Endothelial cell of umbilical vein (primary cell): Measurements from ENCODE around the gene NOTCH1. TPM values are rescaled to one million over a fixed set of nuclear protein-coding genes. Genes with fewer than 3 reads are reported as not detected.

Source experiments
- BruUV-seq: library from RNA; stranded (reverse); fragments of 400-500 nt; replicated peaks from 2 replicates; lab custom pipeline; 2021; lab: Mats Ljungman, UMichigan
- CTCF ChIA-PET: fragments of 300-600, 350-600 bp; sonication (Branson Sonifier 250); formaldehyde crosslinking; loops from one replicate; lab custom pipeline; 2021; ENCODE audit warnings: antibody characterized with exemption, inconsistent platforms; lab: Charles Lee
- POLR2A ChIA-PET: fragments of 300-600, 350-600 bp; sonication (Branson Sonifier 250); formaldehyde crosslinking; loops from one replicate; lab custom pipeline; 2021; ENCODE audit warnings: antibody characterized with exemption, inconsistent platforms; lab: Charles Lee
- DNase-seq: peaks from one replicate; pipeline ENCODE4 v3.0.0-alpha.2; 2011; ENCODE audit warnings: low read depth, low spot score
- FAIRE-seq: peaks from 2 replicates; lab custom pipeline; 2011; peaks lifted over from hg19 to GRCh38; lab: Jason Lieb, UNC
- H2AFZ ChIP-seq: 2 replicates; pipeline ENCODE4 v1.6.0; 2012; ENCODE audit warnings: low read depth, low read length, control low read depth, inconsistent platforms
- H3K27ac ChIP-seq: 2 replicates; pipeline ENCODE4 v1.5.1; 2011; ENCODE audit warnings: low read depth, mild to moderate bottlenecking, control low read depth, low read length, moderate library complexity; ENCODE audit not compliant: insufficient read depth
- H3K27me3 ChIP-seq, 2 experiments: 2 replicates each; pipeline versions ENCODE4 v1.6.0 to v1.6.1; 2011; ENCODE audit warnings: low read length in 2 of 2, mixed read lengths in 1 of 2; ENCODE audit not compliant: control insufficient read depth in 2 of 2, insufficient read depth in 2 of 2
- H3K36me3 ChIP-seq, 2 experiments: 2 replicates in 1 of 2; 3 replicates in 1 of 2; pipeline ENCODE4 v1.5.1; 2011; ENCODE audit warnings: low read length in 2 of 2, mild to moderate bottlenecking in 1 of 2, moderate library complexity in 1 of 2; ENCODE audit not compliant: control insufficient read depth in 2 of 2, insufficient read depth in 2 of 2; ENCODE audit errors: extremely low read depth in 1 of 2
- H3K4me1 ChIP-seq: 3 replicates; pipeline ENCODE4 v1.5.1; 2011; ENCODE audit warnings: mild to moderate bottlenecking, low read length; ENCODE audit not compliant: control insufficient read depth, insufficient read depth; ENCODE audit errors: extremely low read depth
- H3K4me2 ChIP-seq: 2 replicates; pipeline ENCODE4 v1.6.1; 2011; ENCODE audit warnings: low read length, control low read depth, mixed read lengths; ENCODE audit not compliant: insufficient read depth
- H3K4me3 ChIP-seq, 3 experiments: fragments of 200-600 bp in 1 of 3; sonication (generic), shearing (Covaris generic) in 1 of 3; replicated peaks in 1 of 3; 2 replicates each; pipeline ENCODE4 v1.5.1; 2011 to 2016; ENCODE audit warnings: control low read depth in 3 of 3, low read length in 3 of 3, mild to moderate bottlenecking in 2 of 3, inconsistent platforms in 1 of 3, low read depth in 1 of 3, moderate library complexity in 1 of 3; ENCODE audit not compliant: insufficient read depth in 1 of 3
- H3K79me2 ChIP-seq: 2 replicates; pipeline ENCODE4 v1.6.0; 2012; ENCODE audit warnings: low read length, inconsistent platforms; ENCODE audit not compliant: control insufficient read depth, insufficient read depth
- H3K9ac ChIP-seq: replicated peaks from 2 replicates; pipeline ENCODE3; 2011; ENCODE audit warnings: low read length, control low read depth; ENCODE audit not compliant: insufficient read depth; ENCODE audit errors: extremely low read depth
- H3K9me1 ChIP-seq: replicated peaks from 3 replicates; pipeline ENCODE4 v1.6.0; 2011; ENCODE audit warnings: mild to moderate bottlenecking, low read length; ENCODE audit not compliant: control insufficient read depth, insufficient read depth; ENCODE audit errors: extremely low read depth
- H3K9me3 ChIP-seq: replicated peaks from 2 replicates; pipeline ENCODE4 v1.5.1; 2012; ENCODE audit warnings: low read length, inconsistent platforms; ENCODE audit not compliant: control insufficient read depth, insufficient read depth
- H4K20me1 ChIP-seq: replicated peaks from 2 replicates; pipeline ENCODE3; 2011; ENCODE audit warnings: mild to moderate bottlenecking, low read length; ENCODE audit not compliant: control insufficient read depth, insufficient read depth; ENCODE audit errors: extremely low read depth
- EZH2 ChIP-seq: IDR thresholded peaks from 2 replicates; pipeline ENCODE4 v1.6.1; 2012; ENCODE audit warnings: borderline replicate concordance, low read depth, mild to moderate bottlenecking, moderate library complexity, low read length, inconsistent platforms; ENCODE audit not compliant: severe bottlenecking
- FOS ChIP-seq: IDR thresholded peaks from 2 replicates; pipeline ENCODE4 v1.6.1; 2011; ENCODE audit warnings: mild to moderate bottlenecking, low read length, moderate library complexity, borderline replicate concordance; ENCODE audit not compliant: insufficient read depth
- GATA2 ChIP-seq: IDR thresholded peaks from 2 replicates; pipeline ENCODE4 v1.7.0; 2011; ENCODE audit warnings: low read depth, mild to moderate bottlenecking, moderate library complexity, mixed read lengths, low read length; ENCODE audit not compliant: insufficient read length, insufficient read depth
- JUN ChIP-seq: IDR thresholded peaks from 2 replicates; pipeline ENCODE4 v1.6.1; 2011; ENCODE audit warnings: borderline replicate concordance, low read depth; ENCODE audit not compliant: insufficient read length, insufficient read depth
- MYC ChIP-seq: IDR thresholded peaks from one replicate; pipeline ENCODE4 v1.6.1; 2011; ENCODE audit warnings: mild to moderate bottlenecking, low read depth, low read length
- POLR2A ChIP-seq: IDR thresholded peaks from 2 replicates; pipeline ENCODE4 v1.6.1; 2012; ENCODE audit warnings: low read depth, mild to moderate bottlenecking, control low read depth, low read length
- POLR2AphosphoS5 ChIP-seq: IDR thresholded peaks from 2 replicates; pipeline ENCODE4 v1.6.1; 2012; ENCODE audit warnings: low read depth, mild to moderate bottlenecking, control low read depth, low read length, moderate library complexity; ENCODE audit not compliant: insufficient read depth
- dilution Hi-C: fragments of 300-500 bp; cut with MboI; formaldehyde crosslinking; loops from one replicate; pipeline ENCODE4 v1.15.0; 2019; ENCODE audit warnings: low sequenced_read_pairs; ENCODE audit not compliant: extremely low pct_ligation_motif_present
- intact Hi-C: fragments of 100-400 bp; cut with micrococcal nuclease; formaldehyde crosslinking; loops from one replicate; pipeline ENCODE4 v1.10.0; 2022
- polyA plus RNA-seq, 4 experiments: library from polyadenylated mRNA; depleted of rRNA in 3 of 4; stranded (reverse) in 3 of 4; unstranded in 1 of 4; fragments of >200 nt; gene quantifications; 2 replicates each; pipeline versions ENCODE4 v1.2.1 to v1.2.3, GENCODE V29; 2011 to 2012; ENCODE audit warnings: missing spikeins in 1 of 4
- total RNA-seq: library from RNA; stranded (reverse); gene quantifications from 2 replicates; pipeline ENCODE4 v1.2.3, GENCODE V29; 2021
- TF ChIP-seq, protein P1 (sequence below): IDR thresholded peaks from 2 replicates; pipeline ENCODE4 v1.6.1; 2011; ENCODE audit not compliant: insufficient read depth, insufficient read length
- TF ChIP-seq, protein P2 (sequence below), 2 donors: IDR thresholded peaks; 1 replicate in 1 of 2; 2 replicates in 1 of 2; pipeline ENCODE4 v1.5.1; 2011; ENCODE audit warnings: low read length in 2 of 2, mild to moderate bottlenecking in 2 of 2, moderate library complexity in 2 of 2, control low read depth in 1 of 2, inconsistent platforms in 1 of 2, low read depth in 1 of 2; ENCODE audit not compliant: insufficient read depth in 1 of 2; ENCODE audit errors: extremely low read depth in 1 of 2

The NOTCH1 gene
- total and polyA plus RNA-seq, 2 donors (not counting 3 experiments of a cell fraction or from before 2014, with no cell fraction given): 31.7 to 153 TPM

DNA sequence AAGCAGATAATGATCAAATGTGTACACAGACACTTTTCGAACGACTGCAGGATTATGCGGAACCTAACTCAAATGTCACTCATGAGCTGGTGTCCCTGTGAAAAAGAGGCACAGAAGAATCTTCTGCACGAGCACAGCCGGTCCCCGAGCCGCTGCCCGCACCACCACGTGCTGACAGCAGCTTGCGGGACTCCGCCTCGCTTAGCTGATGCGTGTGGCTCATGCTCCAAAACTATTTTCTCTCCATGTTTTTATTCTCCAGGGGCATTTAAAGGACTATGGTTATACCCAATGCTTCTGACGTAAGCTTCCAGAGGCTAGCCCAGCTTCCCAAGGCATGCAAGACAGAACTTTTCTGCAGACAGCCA lies 72.5 kb downstream of the NOTCH1 start:
- FAIRE-seq (no peak), DNase-seq (no peak)
- Histone ChIP-seq H3K79me2 (peaks cover 66% of the 10 kb centered on the region), H4K20me1 (no peaks in the 10 kb centered on the region), H3K36me3 (peaks cover 28 to 83% of the 10 kb centered on the region in 2 experiments), H3K9me3 (no peaks in the 10 kb centered on the region), H3K4me1 (no peaks in the 10 kb centered on the region), H3K27ac (no peak overlapping the region), H3K9ac (no peak overlapping the region), H3K9me1 (no peaks in the 10 kb centered on the region), H3K4me2 (no peak overlapping the region), H3K27me3 (no peaks in the 10 kb centered on the region), H2AFZ (no peak overlapping the region), H3K4me3 (no peak overlapping the region)
- intact Hi-C loops: no loop called here
- ChIA-PET CTCF (no interaction called here), POLR2A (no interaction called here)
- BruUV-seq: no TSS peak
- TF ChIP-seq, protein P1, sequence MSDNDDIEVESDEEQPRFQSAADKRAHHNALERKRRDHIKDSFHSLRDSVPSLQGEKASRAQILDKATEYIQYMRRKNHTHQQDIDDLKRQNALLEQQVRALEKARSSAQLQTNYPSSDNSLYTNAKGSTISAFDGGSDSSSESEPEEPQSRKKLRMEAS: no peak
- TF ChIP-seq EZH2: no peak
- TF ChIP-seq, protein P2, sequence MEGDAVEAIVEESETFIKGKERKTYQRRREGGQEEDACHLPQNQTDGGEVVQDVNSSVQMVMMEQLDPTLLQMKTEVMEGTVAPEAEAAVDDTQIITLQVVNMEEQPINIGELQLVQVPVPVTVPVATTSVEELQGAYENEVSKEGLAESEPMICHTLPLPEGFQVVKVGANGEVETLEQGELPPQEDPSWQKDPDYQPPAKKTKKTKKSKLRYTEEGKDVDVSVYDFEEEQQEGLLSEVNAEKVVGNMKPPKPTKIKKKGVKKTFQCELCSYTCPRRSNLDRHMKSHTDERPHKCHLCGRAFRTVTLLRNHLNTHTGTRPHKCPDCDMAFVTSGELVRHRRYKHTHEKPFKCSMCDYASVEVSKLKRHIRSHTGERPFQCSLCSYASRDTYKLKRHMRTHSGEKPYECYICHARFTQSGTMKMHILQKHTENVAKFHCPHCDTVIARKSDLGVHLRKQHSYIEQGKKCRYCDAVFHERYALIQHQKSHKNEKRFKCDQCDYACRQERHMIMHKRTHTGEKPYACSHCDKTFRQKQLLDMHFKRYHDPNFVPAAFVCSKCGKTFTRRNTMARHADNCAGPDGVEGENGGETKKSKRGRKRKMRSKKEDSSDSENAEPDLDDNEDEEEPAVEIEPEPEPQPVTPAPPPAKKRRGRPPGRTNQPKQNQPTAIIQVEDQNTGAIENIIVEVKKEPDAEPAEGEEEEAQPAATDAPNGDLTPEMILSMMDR (IDR thresholded peaks at IDR 0.05; ENCODE audit: extremely low read depth in 1 of 2, insufficient read depth in 1 of 2, low read depth in 1 of 2, low read length in 2 of 2): no peak
- no peak for TF ChIP-seq MYC
- TF ChIP-seq GATA2: no peak
- TF ChIP-seq FOS: no peak
- no peak for TF ChIP-seq JUN
- TF ChIP-seq POLR2A: no peak
- no peak for TF ChIP-seq POLR2AphosphoS5
- dilution Hi-C loops: no loop called here
